ENCODE measurements around the gene LYZL6. TPM values are rescaled to one million over a fixed set of nuclear protein-coding genes. Genes with fewer than 3 reads are reported as not detected.

LYZL6 gene
- total and polyA plus RNA-seq, 4 donors, result not detected

- DNase-seq, result no peak
- Histone ChIP-seq H3K9ac (ENCODE audit: insufficient read depth in 1 of 2, low read length in 2 of 2) (no peak overlapping the region), H3K27me3 (ENCODE audit: control insufficient read depth in 3 of 3, insufficient read depth in 3 of 3, low read length in 2 of 3) (peaks cover 0 to 5% (median 3%) of the 10 kb centered on the region in 3 donors), H3K4me1 (ENCODE audit: control insufficient read depth in 5 of 5, insufficient read depth in 5 of 5, low read length in 5 of 5) (no peaks in the 10 kb centered on the region), H3K9me3 (ENCODE audit: control insufficient read depth in 4 of 4, insufficient read depth in 3 of 4, low read length in 3 of 4) (no peaks in the 10 kb centered on the region), H3K27ac (ENCODE audit: low read depth in 1 of 2, low read length in 1 of 2) (no peak overlapping the region), H3K36me3 (ENCODE audit: control insufficient read depth in 4 of 4, insufficient read depth in 4 of 4, low read length in 4 of 4) (no peaks in the 10 kb centered on the region), H3K4me3 (no peak overlapping the region)
- WGBS, 2 donors, result 91 to 96% methylated on average over 7 of the region's 7 CpGs
- no peak for TF ChIP-seq CTCF (IDR thresholded peaks at IDR 0.05; ENCODE audit: control extremely low read depth, extremely low read depth)
- no peak for ATAC-seq (ENCODE audit: insufficient read depth, low FRiP score)
These were observed 21.8 kb upstream of the LYZL6 start for GRCh38 chr17:35965272-35965671.

- H3K36me3 ChIP-seq (ENCODE audit: control insufficient read depth in 4 of 4, insufficient read depth in 4 of 4, low read length in 4 of 4), result no peaks in the 10 kb centered on the region
- no peak overlapping the region for H3K9ac ChIP-seq (ENCODE audit: insufficient read depth in 1 of 2, low read length in 2 of 2)
- no peak overlapping the region for H3K27ac ChIP-seq (ENCODE audit: low read depth in 1 of 2, low read length in 1 of 2)
- no peak for ATAC-seq (ENCODE audit: insufficient read depth, low FRiP score)
- DNase-seq, result no peak
- no peak for TF ChIP-seq CTCF (IDR thresholded peaks at IDR 0.05; ENCODE audit: control extremely low read depth, extremely low read depth)
- peaks cover 0 to 9% (median 3%) of the 10 kb centered on the region in 3 donors for H3K27me3 ChIP-seq (ENCODE audit: control insufficient read depth in 3 of 3, insufficient read depth in 3 of 3, low read length in 2 of 3)
- H3K4me3 ChIP-seq, result no peak overlapping the region
- 81 to 95% methylated on average over 6 of the region's 6 CpGs for WGBS, 2 donors
- H3K9me3 ChIP-seq (ENCODE audit: control insufficient read depth in 4 of 4, insufficient read depth in 3 of 4, low read length in 3 of 4), result no peaks in the 10 kb centered on the region
- no peaks in the 10 kb centered on the region for H3K4me1 ChIP-seq (ENCODE audit: control insufficient read depth in 5 of 5, insufficient read depth in 5 of 5, low read length in 5 of 5)
These were observed 20.1 kb upstream of the LYZL6 start for GRCh38 chr17:35963663-35964062.

- no peak overlapping the region for H3K27ac ChIP-seq (ENCODE audit: low read depth in 1 of 2, low read length in 1 of 2)
- WGBS, 2 donors, result 62 to 67% methylated on average over 7 of the region's 7 CpGs
- peaks cover 0 to 2% (median 2%) of the 10 kb centered on the region in 3 donors for H3K27me3 ChIP-seq (ENCODE audit: control insufficient read depth in 3 of 3, insufficient read depth in 3 of 3, low read length in 2 of 3)
- ATAC-seq (ENCODE audit: insufficient read depth, low FRiP score), result no peak
- no peak overlapping the region for H3K4me3 ChIP-seq
- H3K4me1 ChIP-seq (ENCODE audit: control insufficient read depth in 5 of 5, insufficient read depth in 5 of 5, low read length in 5 of 5), result no peaks in the 10 kb centered on the region
- no peak overlapping the region for H3K9ac ChIP-seq (ENCODE audit: insufficient read depth in 1 of 2, low read length in 2 of 2)
- H3K36me3 ChIP-seq (ENCODE audit: control insufficient read depth in 4 of 4, insufficient read depth in 4 of 4, low read length in 4 of 4), result no peaks in the 10 kb centered on the region
- H3K9me3 ChIP-seq (ENCODE audit: control insufficient read depth in 4 of 4, insufficient read depth in 3 of 4, low read length in 3 of 4), result no peaks in the 10 kb centered on the region
- no peak for TF ChIP-seq CTCF (IDR thresholded peaks at IDR 0.05; ENCODE audit: control extremely low read depth, extremely low read depth)
- no peak for DNase-seq
These were observed 10.2 kb upstream of the LYZL6 start for GRCh38 chr17:35953720-35954119.

- H3K36me3 ChIP-seq (ENCODE audit: control insufficient read depth in 4 of 4, insufficient read depth in 4 of 4, low read length in 4 of 4), result no peaks in the 10 kb centered on the region
- no peak overlapping the region for H3K9ac ChIP-seq (ENCODE audit: insufficient read depth in 1 of 2, low read length in 2 of 2)
- no peak for ATAC-seq (ENCODE audit: insufficient read depth, low FRiP score)
- no peaks in the 10 kb centered on the region for H3K27me3 ChIP-seq (ENCODE audit: control insufficient read depth in 3 of 3, insufficient read depth in 3 of 3, low read length in 2 of 3)
- 78 to 84% methylated on average over 3 of the region's 3 CpGs for WGBS, 2 donors
- H3K9me3 ChIP-seq (ENCODE audit: control insufficient read depth in 4 of 4, insufficient read depth in 3 of 4, low read length in 3 of 4), result no peaks in the 10 kb centered on the region
- no peak for DNase-seq
- no peak overlapping the region for H3K4me3 ChIP-seq
- no peaks in the 10 kb centered on the region for H3K4me1 ChIP-seq (ENCODE audit: control insufficient read depth in 5 of 5, insufficient read depth in 5 of 5, low read length in 5 of 5)
- H3K27ac ChIP-seq (ENCODE audit: low read depth in 1 of 2, low read length in 1 of 2), result no peak overlapping the region
- TF ChIP-seq CTCF (IDR thresholded peaks at IDR 0.05; ENCODE audit: control extremely low read depth, extremely low read depth), result no peak
These were observed 5.9 kb upstream of the LYZL6 start for GRCh38 chr17:35949401-35949800.

Measured in lung (tissue), 12 donors.